ENCODE data around the gene PLSCR2.
"Not testable (repeated sequence)": the region's sequence is repeated elsewhere in the genome, so short reads cannot be mapped to it uniquely, and the experiment has no call there.

PLSCR2 gene

GRCh38 chr3:146469150-146470017 is at the start of gene PLSCR2:
PLSCR2 (minus strand) TSS chr3:146469561; CDS start chr3:146459904, 9,657 bp downstream.
- DNase-seq (ENCODE audit: low read depth), result peak; percentile 59

GRCh38 chr3:146517684-146518435 is 48.5 kb upstream of the PLSCR2 start:
- no peak for DNase-seq (ENCODE audit: low read depth)

DNA sequence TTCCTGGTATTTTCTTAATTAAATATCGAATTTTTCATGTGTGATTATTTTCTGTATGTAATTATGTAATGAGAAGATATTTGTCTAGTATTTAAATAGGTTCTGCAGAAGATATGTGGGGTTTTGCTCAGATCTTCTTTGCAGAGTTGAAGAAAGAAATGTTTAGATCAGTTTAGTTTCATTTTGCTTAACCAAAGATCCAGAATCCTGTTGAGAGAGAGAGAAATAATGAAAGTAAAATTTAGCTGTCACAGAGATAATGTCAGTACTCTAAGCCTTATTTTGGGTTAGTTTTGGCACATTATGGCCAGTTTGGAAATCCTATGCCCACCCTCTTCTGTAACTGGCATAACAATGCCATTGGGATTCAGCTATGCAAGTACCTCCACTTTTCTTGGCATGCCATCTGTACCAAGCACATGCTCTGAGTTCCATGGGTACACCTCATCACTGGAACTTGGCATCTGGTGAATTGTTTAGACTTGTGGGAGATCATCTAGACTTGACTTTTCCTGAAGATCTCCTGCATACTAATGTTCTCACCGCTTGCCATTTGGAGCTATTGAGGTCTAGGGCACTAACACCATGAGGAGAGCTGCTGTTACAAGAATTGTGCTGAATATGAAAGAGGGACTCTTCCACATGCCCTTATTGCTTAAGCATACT is 44.2 kb upstream of the PLSCR2 start:
- no peak for DNase-seq (ENCODE audit: low read depth)

GRCh38 chr3:146511402-146512134 is 42.2 kb upstream of the PLSCR2 start:
- no peak for DNase-seq (ENCODE audit: low read depth)

- no peak for DNase-seq (ENCODE audit: low read depth)
These were observed 38.2 kb upstream of the PLSCR2 start for GRCh38 chr3:146507331-146508120.

DNA sequence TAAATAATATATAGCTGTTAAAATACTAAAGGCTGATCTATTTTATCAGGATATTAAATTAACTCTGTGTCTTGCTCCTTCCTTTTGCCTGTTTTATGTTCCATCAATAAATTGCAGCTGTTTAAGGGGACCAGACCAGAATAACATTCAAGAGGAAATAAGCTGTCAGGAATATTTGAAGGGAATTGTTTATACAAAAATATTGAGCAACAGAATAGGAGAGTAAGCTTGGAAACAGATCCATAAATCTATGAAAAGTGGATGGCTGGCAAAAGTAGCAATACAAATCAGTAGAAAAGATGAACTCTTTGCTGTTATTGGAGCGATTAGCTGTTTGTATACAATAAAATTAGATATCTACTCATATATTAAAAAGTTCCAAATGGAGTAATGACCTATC is 36.2 kb upstream of the PLSCR2 start:
- no peak for DNase-seq (ENCODE audit: low read depth)

GRCh38 chr3:146504498-146505197 is 35.3 kb upstream of the PLSCR2 start:
- no peak for DNase-seq (ENCODE audit: low read depth)

DNA sequence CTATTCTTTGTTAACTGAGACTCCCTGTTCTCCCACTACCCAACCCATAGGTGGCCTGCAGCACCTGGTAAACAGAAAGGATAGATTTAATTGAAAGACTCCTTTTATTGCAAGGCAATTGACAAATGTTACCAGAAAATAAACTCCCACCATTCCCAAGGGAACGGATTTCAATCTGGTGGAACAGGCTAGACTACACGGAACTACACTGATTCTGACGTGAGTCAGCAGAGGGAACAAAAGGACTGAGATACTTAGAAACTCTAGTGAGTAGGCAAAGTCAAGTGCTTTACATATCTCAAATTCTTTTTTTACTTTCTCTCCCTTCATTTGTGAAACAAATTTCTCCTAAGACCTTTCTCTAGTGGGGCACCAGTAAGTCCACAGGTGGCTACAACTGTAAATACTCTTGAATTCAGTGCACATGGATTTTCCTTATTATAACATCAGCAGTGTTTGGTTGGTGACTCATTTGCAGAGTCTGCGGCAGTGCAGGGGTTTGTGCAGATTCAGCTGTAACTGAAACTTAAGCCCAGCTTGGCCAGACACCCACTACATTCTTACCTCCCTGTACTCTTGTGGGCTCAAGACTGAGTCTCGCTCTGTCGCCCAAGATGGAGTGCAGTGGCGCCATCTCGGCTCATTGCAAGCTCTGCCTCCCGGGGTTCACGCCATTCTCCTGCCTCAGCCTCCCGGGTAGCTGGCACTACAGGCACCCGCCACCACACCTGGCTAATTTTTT is 34.3 kb upstream of the PLSCR2 start:
- DNase-seq (ENCODE audit: low read depth), result no peak

DNA sequence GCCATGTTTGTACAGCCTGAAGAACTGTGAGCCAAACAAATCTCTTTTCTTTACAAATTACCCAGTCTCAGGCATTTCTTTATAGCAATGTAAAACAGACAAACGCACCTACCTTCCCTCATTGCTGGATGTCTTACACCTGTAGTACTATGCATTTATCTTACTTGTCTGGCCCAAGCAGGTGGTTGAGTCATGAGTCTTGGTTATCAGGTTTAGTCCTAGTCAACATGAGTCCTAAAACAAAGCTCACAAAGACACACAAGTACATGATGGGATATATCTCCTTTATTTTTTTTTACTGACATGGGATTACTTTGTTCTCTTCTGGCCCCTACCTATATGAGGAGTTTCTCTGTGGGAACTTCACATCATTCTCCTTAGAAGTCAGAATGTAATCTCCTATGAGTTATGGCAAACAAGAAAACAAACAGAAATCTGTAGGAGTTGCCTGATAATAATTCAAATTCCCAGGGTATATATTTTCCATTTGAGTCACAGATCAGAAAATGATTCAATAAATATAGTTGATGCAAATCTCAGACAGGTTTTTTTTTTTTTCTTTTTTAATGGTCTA is 33.6 kb upstream of the PLSCR2 start:
- DNase-seq (ENCODE audit: low read depth), result no peak

GRCh38 chr3:146501752-146502151 is 32.4 kb upstream of the PLSCR2 start:
- DNase-seq (ENCODE audit: low read depth), result no peak

- no peak for DNase-seq (ENCODE audit: low read depth)
These were observed 30.3 kb upstream of the PLSCR2 start for GRCh38 chr3:146499701-146500100.

GRCh38 chr3:146498002-146498736 is 28.8 kb upstream of the PLSCR2 start:
- DNase-seq (ENCODE audit: low read depth), result no peak

- not testable (repeated sequence) for DNase-seq (ENCODE audit: low read depth)
These were observed 27.9 kb upstream of the PLSCR2 start for GRCh38 chr3:146497145-146497843.

DNA sequence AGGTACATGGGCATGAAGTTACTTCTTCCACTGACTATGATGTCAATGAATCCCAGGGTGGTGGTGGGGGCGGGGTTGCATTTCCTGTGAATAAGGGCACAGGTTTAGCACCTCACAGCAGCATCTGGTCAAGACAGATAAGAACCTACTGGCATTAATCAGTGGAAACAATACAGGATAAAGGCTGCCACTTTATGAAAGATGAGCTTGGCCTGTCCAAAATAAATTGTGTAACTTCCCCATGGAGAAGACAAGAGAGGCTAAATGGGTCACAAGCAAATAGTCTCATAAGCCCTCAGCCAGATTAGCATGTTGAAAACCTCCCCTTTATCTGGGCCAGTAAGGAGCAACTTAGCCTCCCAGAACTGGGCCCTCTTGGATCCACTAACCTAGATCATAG is 27.4 kb upstream of the PLSCR2 start:
- DNase-seq (ENCODE audit: low read depth), result no peak

GRCh38 chr3:146496251-146496650 is 26.9 kb upstream of the PLSCR2 start:
- DNase-seq (ENCODE audit: low read depth), result no peak

DNA sequence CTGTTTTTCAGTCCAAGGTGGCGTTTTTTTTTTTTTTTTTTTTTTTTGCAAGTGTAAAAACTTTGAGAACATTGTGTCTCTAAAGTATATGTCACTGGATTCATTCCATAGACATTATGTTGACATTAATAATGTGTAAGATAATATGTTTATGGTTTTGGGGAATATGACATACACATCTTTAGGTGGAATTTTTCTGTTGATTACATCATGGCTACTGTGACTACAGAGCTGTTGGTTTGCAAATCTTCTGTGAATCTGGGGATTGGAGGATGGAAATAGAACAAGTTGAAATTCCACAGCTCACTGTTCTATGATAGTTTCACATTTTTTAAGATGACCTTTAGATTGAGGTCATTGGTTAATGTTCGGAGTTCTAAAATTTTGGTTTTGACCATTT is 24.4 kb upstream of the PLSCR2 start:
- no peak for DNase-seq (ENCODE audit: low read depth)

- no peak for DNase-seq (ENCODE audit: low read depth)
These were observed 23.9 kb upstream of the PLSCR2 start for GRCh38 chr3:146493221-146493620.

DNA sequence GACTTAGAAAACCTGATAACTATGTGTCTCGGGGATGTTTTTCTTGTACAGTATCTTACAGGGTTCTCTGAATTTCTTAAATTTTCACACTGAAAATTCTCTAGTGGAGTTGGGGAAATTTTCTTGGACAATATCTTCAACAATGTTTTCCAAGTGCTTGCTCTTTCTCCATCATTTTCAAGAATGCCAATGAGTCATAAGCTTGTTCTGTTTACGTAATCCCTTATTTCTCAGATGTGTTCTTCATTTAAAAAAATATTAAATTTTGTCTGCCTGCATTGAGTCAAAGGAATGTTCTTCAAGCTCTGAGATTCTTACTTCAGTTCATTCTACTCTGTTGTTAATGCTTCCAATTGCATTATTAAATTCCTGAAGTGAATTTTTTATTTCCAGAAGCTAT is 21.9 kb upstream of the PLSCR2 start:
- DNase-seq (ENCODE audit: low read depth), result no peak

Data from activated T-helper 9 cell treated with anti-CD3 and anti-CD28 coated beads, Interleukin-2, amount 50 U/mL, for 16 hours (primary cell).